OCI-LY3 (cell line): ENCODE data around the gene TRMT1.

Source experiments
- H2AFZ ChIP-seq: fragments of 200-600, 300-600 bp; shearing (Covaris generic); 2 replicates; pipeline ENCODE4 v1.6.0; 2014; ENCODE audit warnings: antibody characterized with exemption, low read depth, low read length
- H3K27ac ChIP-seq: fragments of 200-600, 300-600 bp; sonication (generic); 2 replicates; pipeline ENCODE4 v1.5.1; 2014; ENCODE audit warnings: mild to moderate bottlenecking, low read length, moderate library complexity, mixed read lengths
- H3K27me3 ChIP-seq: fragments of 200-600, 300-600 bp; sonication (generic); 2 replicates; pipeline ENCODE4 v1.6.1; 2014; ENCODE audit warnings: low read depth, low read length, mixed read lengths
- H3K36me3 ChIP-seq: fragments of 200-600, 300-600 bp; sonication (generic); replicated peaks from 2 replicates; pipeline ENCODE3; 2014; ENCODE audit warnings: low read depth, low read length, mixed read lengths
- H3K4me1 ChIP-seq: fragments of 300-600, 200-600 bp; sonication (generic); 2 replicates; pipeline ENCODE4 v1.6.1; 2014; ENCODE audit warnings: low read length, mixed read lengths
- H3K4me2 ChIP-seq: fragments of 200-600, 300-600 bp; sonication (generic); 2 replicates; pipeline ENCODE4 v1.6.1; 2014; ENCODE audit warnings: low read length, mixed read lengths
- H3K4me3 ChIP-seq: fragments of 300-600, 200-600 bp; sonication (generic); 2 replicates; pipeline ENCODE4 v1.5.1; 2014; ENCODE audit warnings: antibody characterized with exemption, mild to moderate bottlenecking, low read length, moderate library complexity
- H3K79me2 ChIP-seq: fragments of 300-600, 200-600 bp; shearing (Covaris generic); 2 replicates; pipeline ENCODE4 v1.6.1; 2014; ENCODE audit warnings: mild to moderate bottlenecking, low read length, mixed read lengths
- H3K9ac ChIP-seq: fragments of 300-600, 200-600 bp; shearing (Covaris generic); 2 replicates; pipeline ENCODE4 v1.6.0; 2014; ENCODE audit warnings: mild to moderate bottlenecking, low read length, moderate library complexity
- H3K9me3 ChIP-seq: fragments of 200-600, 300-600 bp; shearing (Covaris generic); 2 replicates; pipeline ENCODE4 v1.6.1; 2014; ENCODE audit warnings: low read length, mixed read lengths; ENCODE audit not compliant: insufficient read depth
- H4K20me1 ChIP-seq: fragments of 200-600, 300-600 bp; sonication (generic); 2 replicates; pipeline ENCODE4 v1.6.1; 2016; ENCODE audit warnings: low read length, mixed read lengths; ENCODE audit not compliant: insufficient read depth
- CTCF ChIP-seq: fragments of 200-600, 300-600 bp; sonication (generic); IDR thresholded peaks from 2 replicates; pipeline ENCODE4 v1.5.1; 2014; ENCODE audit warnings: antibody characterized with exemption, low read length, low read depth
- EZH2phosphoT487 ChIP-seq: fragments of 200-600 bp; shearing (Covaris generic); IDR thresholded peaks from 2 replicates; pipeline ENCODE4 v1.6.1; 2018; ENCODE audit warnings: antibody characterized with exemption, mixed run types, low read depth

TRMT1 gene

GRCh38 chr19:13122980-13123957 lies 6.7 kb upstream of the TRMT1 start:
- Histone ChIP-seq H3K4me3 (no peak overlapping the region), H2AFZ (no peak overlapping the region), H3K4me2 (no peak overlapping the region), H3K27me3 (no peaks in the 10 kb centered on the region), H3K4me1 (peaks cover 9% of the 10 kb centered on the region), H3K9ac (no peak overlapping the region), H3K79me2 (peaks cover 95% of the 10 kb centered on the region), H3K27ac (no peak overlapping the region), H3K9me3 (no peaks in the 10 kb centered on the region), H3K36me3 (peaks cover 11% of the 10 kb centered on the region), H4K20me1 (peaks cover 60% of the 10 kb centered on the region)
- no peak for TF ChIP-seq CTCF
- no peak for TF ChIP-seq EZH2phosphoT487

- H3K4me2 ChIP-seq: no peak overlapping the region
- peaks cover 11% of the 10 kb centered on the region for H3K36me3 ChIP-seq
- H3K9ac ChIP-seq: no peak overlapping the region
- peaks cover 91% of the 10 kb centered on the region for H3K79me2 ChIP-seq
- peaks cover 9% of the 10 kb centered on the region for H3K4me1 ChIP-seq
- TF ChIP-seq CTCF (no peak), EZH2phosphoT487 (no peak)
- no peak overlapping the region for H3K4me3 ChIP-seq
- H2AFZ ChIP-seq: no peak overlapping the region
- H3K27ac ChIP-seq: no peak overlapping the region
- H3K27me3 ChIP-seq: no peaks in the 10 kb centered on the region
- no peaks in the 10 kb centered on the region for H3K9me3 ChIP-seq
- H4K20me1 ChIP-seq: peaks cover 55% of the 10 kb centered on the region
Measured at GRCh38 chr19:13122275-13122878, 5.8 kb upstream of the TRMT1 start.

- H3K27ac ChIP-seq: no peak overlapping the region
- peaks cover 87% of the 10 kb centered on the region for H3K79me2 ChIP-seq
- no peak overlapping the region for H3K9ac ChIP-seq
- no peak overlapping the region for H3K4me2 ChIP-seq
- no peak overlapping the region for H3K4me3 ChIP-seq
- peaks cover 9% of the 10 kb centered on the region for H3K4me1 ChIP-seq
- H4K20me1 ChIP-seq: peaks cover 55% of the 10 kb centered on the region
- H3K36me3 ChIP-seq: peaks cover 11% of the 10 kb centered on the region
- no peak for TF ChIP-seq EZH2phosphoT487
- no peak for TF ChIP-seq CTCF
- no peaks in the 10 kb centered on the region for H3K9me3 ChIP-seq
- H3K27me3 ChIP-seq: no peaks in the 10 kb centered on the region
- H2AFZ ChIP-seq: no peak overlapping the region
Measured at GRCh38 chr19:13121551-13122274, 5.2 kb upstream of the TRMT1 start.

- no peaks in the 10 kb centered on the region for H3K27me3 ChIP-seq
- H3K4me2 ChIP-seq: no peak overlapping the region
- H3K4me1 ChIP-seq: peaks cover 10% of the 10 kb centered on the region
- no peak overlapping the region for H3K9ac ChIP-seq
- peaks cover 55% of the 10 kb centered on the region for H4K20me1 ChIP-seq
- H3K36me3 ChIP-seq: peaks cover 7% of the 10 kb centered on the region
- H3K79me2 ChIP-seq: peaks cover 85% of the 10 kb centered on the region
- no peaks in the 10 kb centered on the region for H3K9me3 ChIP-seq
- H3K4me3 ChIP-seq: no peak overlapping the region
- no peak overlapping the region for H2AFZ ChIP-seq
- H3K27ac ChIP-seq: no peak overlapping the region
- TF ChIP-seq CTCF (no peak), EZH2phosphoT487 (no peak)
Measured at GRCh38 chr19:13120817-13121216, 4.3 kb upstream of the TRMT1 start.
